HEK293 (cell line): ENCODE measurements around the gene PHF10.

Experiments used
- CTCF ChIA-PET: fragments of 350-600 bp; formaldehyde crosslinking; extraction: SDS; loops from one replicate; lab custom pipeline; 2021; ENCODE audit warnings: antibody characterized with exemption; lab: Yijun Ruan, JAX
- POLR2A ChIA-PET: fragments of 300-600 bp; formaldehyde crosslinking; extraction: SDS; loops from one replicate; lab custom pipeline; 2020; ENCODE audit warnings: antibody characterized with exemption, inconsistent platforms; lab: Yijun Ruan, JAX
- H3K27ac ChIP-seq: fragments of 200-500 bp; sonication (Bioruptor generic); 2 replicates; pipeline ENCODE4 v1.5.1; 2014; ENCODE audit warnings: low read depth, low read length, control low read depth, inconsistent platforms; ENCODE audit errors: extremely low read depth
- H3K36me3 ChIP-seq, 2 experiments: fragments of 200-500 bp in 1 of 2; sonication (Bioruptor generic) in 1 of 2; 1 replicate in 1 of 2; 2 replicates in 1 of 2; pipeline ENCODE4 v1.5.1; 2014 to 2017; ENCODE audit warnings: inconsistent platforms in 2 of 2, low read length in 2 of 2; ENCODE audit not compliant: control insufficient read depth in 2 of 2, insufficient read depth in 1 of 2
- H3K4me1 ChIP-seq: fragments of 200-500 bp; sonication (Bioruptor generic); 2 replicates; pipeline ENCODE4 v1.5.1; 2014; ENCODE audit warnings: mild to moderate bottlenecking, low read length, inconsistent platforms; ENCODE audit not compliant: control insufficient read depth, insufficient read depth
- H3K4me3 ChIP-seq: 2 replicates; pipeline ENCODE4 v1.5.1; 2011; ENCODE audit warnings: low read depth, mild to moderate bottlenecking, control low read depth, low read length, moderate library complexity
- H3K9me3 ChIP-seq: fragments of 200-500 bp; sonication (Bioruptor generic); 2 replicates; pipeline ENCODE4 v1.5.1; 2014; ENCODE audit warnings: low read depth, low read length, inconsistent platforms; ENCODE audit not compliant: control insufficient read depth, insufficient read depth
- GLI2 ChIP-seq: fragments of 450-650 bp; formaldehyde crosslinking; IDR thresholded peaks from 2 replicates; pipeline ENCODE4; 2017; ENCODE audit warnings: missing biosample characterization, missing genetic modification characterization, low read depth, borderline replicate concordance
- GLIS2 ChIP-seq: fragments of 450-650 bp; formaldehyde crosslinking; IDR thresholded peaks from 2 replicates; pipeline ENCODE4 v1.5.1; 2016; ENCODE audit warnings: missing biosample characterization, missing genetic modification characterization
- OSR2 ChIP-seq: fragments of 450-650 bp; formaldehyde crosslinking; IDR thresholded peaks from 2 replicates; pipeline ENCODE4 v1.5.1; 2016; ENCODE audit warnings: missing biosample characterization, missing genetic modification characterization
- PRDM1 ChIP-seq: fragments of 450-650 bp; formaldehyde crosslinking; IDR thresholded peaks from 2 replicates; pipeline ENCODE4; 2016; ENCODE audit warnings: missing biosample characterization, missing genetic modification characterization
- SCRT2 ChIP-seq: fragments of 450-650 bp; formaldehyde crosslinking; IDR thresholded peaks from 2 replicates; pipeline ENCODE4 v1.5.1; 2016; ENCODE audit warnings: missing biosample characterization, missing genetic modification characterization
- SETDB1 ChIP-seq: IDR thresholded peaks from one replicate; pipeline ENCODE4 v1.6.1; 2017; ENCODE audit warnings: mild to moderate bottlenecking, low read length, moderate library complexity, mixed read lengths; ENCODE audit not compliant: insufficient read length
- SP3 ChIP-seq: fragments of 450-650 bp; formaldehyde crosslinking; IDR thresholded peaks from 2 replicates; pipeline ENCODE4 v1.5.1; 2016; ENCODE audit warnings: missing biosample characterization, missing genetic modification characterization
- ZBTB17 ChIP-seq: fragments of 450-650 bp; formaldehyde crosslinking; IDR thresholded peaks from 2 replicates; pipeline ENCODE4 v1.5.1; 2016; ENCODE audit warnings: missing biosample characterization, missing genetic modification characterization
- ZEB2 ChIP-seq: fragments of 450-650 bp; formaldehyde crosslinking; IDR thresholded peaks from 2 replicates; pipeline ENCODE4 v1.5.1; 2016; ENCODE audit warnings: missing biosample characterization, missing genetic modification characterization
- ZFHX2 ChIP-seq: fragments of 450-650 bp; formaldehyde crosslinking; conservative IDR thresholded peaks from 2 replicates; pipeline ENCODE4 v1.5.1; 2016; ENCODE audit warnings: missing biosample characterization, missing genetic modification characterization
- ZFP37 ChIP-seq: fragments of 450-650 bp; formaldehyde crosslinking; IDR thresholded peaks from 2 replicates; pipeline ENCODE4 v1.5.1; 2016; ENCODE audit warnings: missing biosample characterization, missing genetic modification characterization
- ZNF140 ChIP-seq: fragments of 450-650 bp; formaldehyde crosslinking; IDR thresholded peaks from 2 replicates; pipeline ENCODE4 v1.5.1; 2016; ENCODE audit warnings: missing biosample characterization, missing genetic modification characterization
- ZNF202 ChIP-seq: fragments of 450-650 bp; formaldehyde crosslinking; IDR thresholded peaks from 2 replicates; pipeline ENCODE4 v1.5.1; 2016; ENCODE audit warnings: missing biosample characterization, missing genetic modification characterization, borderline replicate concordance
- ZNF24 ChIP-seq: fragments of 450-650 bp; formaldehyde crosslinking; IDR thresholded peaks from 2 replicates; pipeline ENCODE4 v1.5.1; 2016; ENCODE audit warnings: missing biosample characterization, missing genetic modification characterization
- ZNF391 ChIP-seq: fragments of 450-650 bp; formaldehyde crosslinking; IDR thresholded peaks from 2 replicates; pipeline ENCODE4 v1.5.1; 2016; ENCODE audit warnings: low read depth, missing biosample characterization, missing genetic modification characterization, borderline replicate concordance
- ZNF394 ChIP-seq: fragments of 450-650 bp; formaldehyde crosslinking; IDR thresholded peaks from 2 replicates; pipeline ENCODE4 v1.5.1; 2016; ENCODE audit warnings: missing biosample characterization, missing genetic modification characterization, mild to moderate bottlenecking, moderate library complexity, borderline replicate concordance
- ZNF423 ChIP-seq: fragments of 450-650 bp; formaldehyde crosslinking; IDR thresholded peaks from 2 replicates; pipeline ENCODE4 v1.5.1; 2016; ENCODE audit warnings: missing biosample characterization, missing genetic modification characterization
- ZNF610 ChIP-seq: fragments of 450-650 bp; formaldehyde crosslinking; IDR thresholded peaks from 2 replicates; pipeline ENCODE4 v1.5.1; 2016; ENCODE audit warnings: missing biosample characterization, missing genetic modification characterization, borderline replicate concordance
- ZSCAN16 ChIP-seq: fragments of 450-650 bp; formaldehyde crosslinking; IDR thresholded peaks from 2 replicates; pipeline ENCODE4 v1.5.1; 2016; ENCODE audit warnings: missing biosample characterization, missing genetic modification characterization
- TF ChIP-seq, protein P1 (sequence below): fragments of 450-650 bp; formaldehyde crosslinking; IDR thresholded peaks from 2 replicates; pipeline ENCODE4 v1.5.1; 2016; ENCODE audit warnings: missing biosample characterization, missing genetic modification characterization, borderline replicate concordance
- TF ChIP-seq, protein P2 (sequence below): fragments of 450-650 bp; formaldehyde crosslinking; IDR thresholded peaks from 2 replicates; pipeline ENCODE4 v1.5.1; 2016; ENCODE audit warnings: missing biosample characterization, missing genetic modification characterization
- TF ChIP-seq, protein P3 (sequence below): fragments of 450-650 bp; formaldehyde crosslinking; IDR thresholded peaks from 2 replicates; pipeline ENCODE4 v1.5.1; 2016; ENCODE audit warnings: missing biosample characterization, missing genetic modification characterization

The PHF10 gene

DNA sequence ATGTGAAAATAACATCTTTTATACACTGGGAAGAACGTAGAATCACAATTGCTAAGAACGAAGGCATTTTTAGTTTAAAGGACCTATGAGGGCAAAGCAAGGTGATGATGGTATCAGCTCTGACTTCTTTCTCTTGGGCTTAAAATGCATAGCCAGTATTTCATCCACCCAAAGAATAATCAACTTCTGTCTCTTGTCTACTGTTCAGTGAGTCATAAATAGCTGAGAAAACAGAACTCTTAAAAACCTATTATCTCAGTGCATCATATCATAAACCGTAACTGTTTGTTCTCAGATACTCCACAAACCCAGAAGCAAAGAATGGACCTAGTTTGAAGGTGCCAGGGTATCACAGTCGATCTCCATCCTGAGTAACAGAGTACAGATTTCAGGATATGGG, 5.2 kb downstream of the PHF10 start:
- Histone ChIP-seq H3K36me3 (peaks cover 43 to 45% of the 10 kb centered on the region in 2 experiments), H3K4me3 (no peak overlapping the region), H3K9me3 (no peaks in the 10 kb centered on the region), H3K27ac (no peak overlapping the region), H3K4me1 (0 out of 2 replicates have a peak, but pooled peaks cover 4% of the 10 kb centered on the region)
- POLR2A ChIA-PET: interaction anchor here (0.7 to 2.3 kb wide), 4 partner anchors 14 to 33 kb away, joined by 3 to 7 read pairs (median 3); partner anchors contain the start of genes C6orf120, ERMARD and WDR27
- CTCF ChIA-PET: interaction anchor here (1.1 kb wide), 1 partner anchor 10 kb away, joined by 3 read pairs; no protein-coding TSS in a partner anchor
- TF ChIP-seq OSR2 (tag by site-specific recombination) (0 out of 2 replicates have a peak, but pooled peaks have one; percentile 33), SP3 (tag by site-specific recombination) (no peak), ZBTB17 (peak; percentile 60), ZNF394 (peak; percentile 44)

DNA sequence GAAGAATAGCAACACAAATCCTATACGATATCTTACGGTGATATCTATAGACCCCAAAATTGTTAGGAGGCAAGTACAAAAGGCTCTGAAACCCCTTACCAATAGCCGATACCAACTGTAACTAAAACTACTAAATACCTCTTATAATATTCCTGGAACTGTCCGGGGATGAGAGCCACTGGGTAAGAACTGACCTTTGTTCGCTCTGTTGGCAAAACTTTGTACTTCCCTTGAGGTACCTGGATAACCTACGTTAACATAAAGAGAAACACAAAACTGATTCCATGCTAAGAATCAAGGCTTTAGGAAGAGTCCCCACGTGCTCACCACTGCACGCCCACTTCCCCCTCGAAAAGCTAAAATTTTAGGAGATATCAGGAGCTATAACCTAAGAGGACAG, 9.7 kb downstream of the PHF10 start:
- TF ChIP-seq SCRT2 (tag by site-specific recombination) (no peak), ZNF423 (no peak), GLIS2 (no peak), ZNF202 (tag by site-specific recombination) (no peak), ZFHX2 (tag by site-specific recombination) (no peak), PRDM1 (no peak), ZSCAN16 (no peak), ZNF610 (no peak), ZNF140 (tag by site-specific recombination) (no peak), ZNF391 (no peak), GLI2 (tag by site-specific recombination) (no peak), ZFP37 (tag by site-specific recombination) (no peak), ZEB2 (no peak), SETDB1 (no peak), ZNF394 (no peak), ZNF24 (tag by site-specific recombination) (no peak)
- TF ChIP-seq, protein P1, sequence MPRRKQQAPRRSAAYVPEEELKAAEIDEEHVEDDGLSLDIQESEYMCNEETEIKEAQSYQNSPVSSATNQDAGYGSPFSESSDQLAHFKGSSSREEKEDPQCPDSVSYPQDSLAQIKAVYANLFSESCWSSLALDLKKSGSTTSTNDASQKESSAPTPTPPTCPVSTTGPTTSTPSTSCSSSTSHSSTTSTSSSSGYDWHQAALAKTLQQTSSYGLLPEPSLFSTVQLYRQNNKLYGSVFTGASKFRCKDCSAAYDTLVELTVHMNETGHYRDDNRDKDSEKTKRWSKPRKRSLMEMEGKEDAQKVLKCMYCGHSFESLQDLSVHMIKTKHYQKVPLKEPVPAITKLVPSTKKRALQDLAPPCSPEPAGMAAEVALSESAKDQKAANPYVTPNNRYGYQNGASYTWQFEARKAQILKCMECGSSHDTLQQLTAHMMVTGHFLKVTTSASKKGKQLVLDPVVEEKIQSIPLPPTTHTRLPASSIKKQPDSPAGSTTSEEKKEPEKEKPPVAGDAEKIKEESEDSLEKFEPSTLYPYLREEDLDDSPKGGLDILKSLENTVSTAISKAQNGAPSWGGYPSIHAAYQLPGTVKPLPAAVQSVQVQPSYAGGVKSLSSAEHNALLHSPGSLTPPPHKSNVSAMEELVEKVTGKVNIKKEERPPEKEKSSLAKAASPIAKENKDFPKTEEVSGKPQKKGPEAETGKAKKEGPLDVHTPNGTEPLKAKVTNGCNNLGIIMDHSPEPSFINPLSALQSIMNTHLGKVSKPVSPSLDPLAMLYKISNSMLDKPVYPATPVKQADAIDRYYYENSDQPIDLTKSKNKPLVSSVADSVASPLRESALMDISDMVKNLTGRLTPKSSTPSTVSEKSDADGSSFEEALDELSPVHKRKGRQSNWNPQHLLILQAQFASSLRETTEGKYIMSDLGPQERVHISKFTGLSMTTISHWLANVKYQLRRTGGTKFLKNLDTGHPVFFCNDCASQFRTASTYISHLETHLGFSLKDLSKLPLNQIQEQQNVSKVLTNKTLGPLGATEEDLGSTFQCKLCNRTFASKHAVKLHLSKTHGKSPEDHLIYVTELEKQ (tag by site-specific recombination): no peak
- TF ChIP-seq, protein P2, sequence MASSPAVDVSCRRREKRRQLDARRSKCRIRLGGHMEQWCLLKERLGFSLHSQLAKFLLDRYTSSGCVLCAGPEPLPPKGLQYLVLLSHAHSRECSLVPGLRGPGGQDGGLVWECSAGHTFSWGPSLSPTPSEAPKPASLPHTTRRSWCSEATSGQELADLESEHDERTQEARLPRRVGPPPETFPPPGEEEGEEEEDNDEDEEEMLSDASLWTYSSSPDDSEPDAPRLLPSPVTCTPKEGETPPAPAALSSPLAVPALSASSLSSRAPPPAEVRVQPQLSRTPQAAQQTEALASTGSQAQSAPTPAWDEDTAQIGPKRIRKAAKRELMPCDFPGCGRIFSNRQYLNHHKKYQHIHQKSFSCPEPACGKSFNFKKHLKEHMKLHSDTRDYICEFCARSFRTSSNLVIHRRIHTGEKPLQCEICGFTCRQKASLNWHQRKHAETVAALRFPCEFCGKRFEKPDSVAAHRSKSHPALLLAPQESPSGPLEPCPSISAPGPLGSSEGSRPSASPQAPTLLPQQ: no peak
- TF ChIP-seq, protein P3, sequence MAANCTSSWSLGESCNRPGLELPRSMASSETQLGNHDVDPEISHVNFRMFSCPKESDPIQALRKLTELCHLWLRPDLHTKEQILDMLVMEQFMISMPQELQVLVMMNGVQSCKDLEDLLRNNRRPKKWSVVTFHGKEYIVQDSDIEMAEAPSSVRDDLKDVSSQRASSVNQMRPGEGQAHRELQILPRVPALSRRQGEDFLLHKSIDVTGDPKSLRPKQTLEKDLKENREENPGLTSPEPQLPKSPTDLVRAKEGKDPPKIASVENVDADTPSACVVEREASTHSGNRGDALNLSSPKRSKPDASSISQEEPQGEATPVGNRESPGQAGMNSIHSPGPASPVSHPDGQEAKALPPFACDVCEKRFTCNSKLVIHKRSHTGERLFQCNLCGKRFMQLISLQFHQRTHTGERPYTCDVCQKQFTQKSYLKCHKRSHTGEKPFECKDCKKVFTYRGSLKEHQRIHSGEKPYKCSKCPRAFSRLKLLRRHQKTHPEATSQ (tag by site-specific recombination): no peak
- CTCF ChIA-PET: interaction anchor here (1.1 kb wide), 1 partner anchor 86 kb away, joined by 3 read pairs; no protein-coding TSS in a partner anchor
- Histone ChIP-seq H3K9me3 (no peaks in the 10 kb centered on the region), H3K27ac (no peak overlapping the region), H3K4me1 (0 out of 2 replicates have a peak, but pooled peaks cover 4% of the 10 kb centered on the region), H3K4me3 (no peak overlapping the region), H3K36me3 (peaks cover 69 to 84% of the 10 kb centered on the region in 2 experiments)
- POLR2A ChIA-PET: interaction anchor here (1.1 kb wide), 1 partner anchor 10 kb away, joined by 3 read pairs; no protein-coding TSS in a partner anchor
